ENCODE data around the gene AQP12A.

DNA sequence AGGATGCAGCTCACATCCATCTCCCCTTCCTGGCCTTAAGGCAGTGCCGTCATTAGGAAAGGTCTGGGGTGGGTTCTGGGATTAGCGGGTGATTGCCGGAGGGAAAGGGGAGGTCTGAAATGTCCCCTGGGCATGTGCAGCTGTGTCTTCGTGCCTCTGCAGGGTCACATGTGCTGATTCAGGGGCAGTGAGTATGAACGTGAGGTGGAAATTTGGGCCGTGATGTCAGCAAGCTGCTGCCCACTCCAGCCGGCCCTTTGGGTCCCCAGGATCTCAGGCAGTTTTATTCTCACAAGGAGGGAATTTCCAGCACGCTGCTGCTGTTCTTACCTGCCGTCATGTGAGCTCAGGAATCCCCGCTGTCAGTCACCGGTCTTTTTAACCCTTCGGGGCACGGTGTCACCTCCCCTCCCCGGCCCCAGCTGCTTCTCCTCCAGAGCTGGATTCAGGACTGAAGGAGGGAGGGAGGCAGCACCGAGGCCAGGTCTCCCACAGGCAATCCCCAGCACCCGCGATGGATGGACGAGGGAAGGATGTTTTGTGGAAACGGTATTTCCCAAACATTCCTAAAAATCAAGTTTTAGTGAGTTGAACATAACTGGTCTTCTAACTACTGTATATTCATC is 42.9 kb upstream of the AQP12A start:
- TF ChIP-seq, protein P1, sequence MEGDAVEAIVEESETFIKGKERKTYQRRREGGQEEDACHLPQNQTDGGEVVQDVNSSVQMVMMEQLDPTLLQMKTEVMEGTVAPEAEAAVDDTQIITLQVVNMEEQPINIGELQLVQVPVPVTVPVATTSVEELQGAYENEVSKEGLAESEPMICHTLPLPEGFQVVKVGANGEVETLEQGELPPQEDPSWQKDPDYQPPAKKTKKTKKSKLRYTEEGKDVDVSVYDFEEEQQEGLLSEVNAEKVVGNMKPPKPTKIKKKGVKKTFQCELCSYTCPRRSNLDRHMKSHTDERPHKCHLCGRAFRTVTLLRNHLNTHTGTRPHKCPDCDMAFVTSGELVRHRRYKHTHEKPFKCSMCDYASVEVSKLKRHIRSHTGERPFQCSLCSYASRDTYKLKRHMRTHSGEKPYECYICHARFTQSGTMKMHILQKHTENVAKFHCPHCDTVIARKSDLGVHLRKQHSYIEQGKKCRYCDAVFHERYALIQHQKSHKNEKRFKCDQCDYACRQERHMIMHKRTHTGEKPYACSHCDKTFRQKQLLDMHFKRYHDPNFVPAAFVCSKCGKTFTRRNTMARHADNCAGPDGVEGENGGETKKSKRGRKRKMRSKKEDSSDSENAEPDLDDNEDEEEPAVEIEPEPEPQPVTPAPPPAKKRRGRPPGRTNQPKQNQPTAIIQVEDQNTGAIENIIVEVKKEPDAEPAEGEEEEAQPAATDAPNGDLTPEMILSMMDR (IDR thresholded peaks at IDR 0.05; ENCODE audit: insufficient read depth, low read length, poor library complexity, severe bottlenecking), result no peak
- no peak for TF ChIP-seq EZH2phosphoT487 (conservative IDR thresholded peaks at IDR 0.05; ENCODE audit: low read length)
